ENCODE measurements around the gene FSD1.
A peak's percentile ranks its signal among the peaks of the same experiment; 100 is the strongest.

Gene FSD1

DNA sequence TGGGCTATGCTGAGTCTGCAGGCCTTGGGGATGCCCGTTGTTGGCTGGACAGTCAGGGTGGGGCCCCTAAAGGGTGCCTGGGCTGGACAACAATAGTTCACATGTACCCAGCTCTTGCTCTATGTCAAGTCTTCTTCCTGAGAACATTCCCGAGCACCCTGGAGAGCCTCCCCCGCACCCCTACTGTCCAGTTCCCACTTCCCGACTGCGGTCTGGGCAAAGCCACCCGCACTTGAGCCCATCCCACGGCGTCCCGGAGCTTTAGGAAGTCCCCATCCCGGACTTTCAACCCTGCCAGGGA lies 37.9 kb downstream of the FSD1 start:
- TF ChIP-seq ZNF70 (CRISPR knock-in tag; IDR thresholded peaks at IDR 0.05) (no peak), GLIS3 (CRISPR knock-in tag; IDR thresholded peaks at IDR 0.05) (no peak), TCF4 (CRISPR knock-in tag; IDR thresholded peaks at IDR 0.05; ENCODE audit: borderline replicate concordance) (no peak), RARB (CRISPR knock-in tag; IDR thresholded peaks at IDR 0.05) (no peak), ARNTL (CRISPR knock-in tag; IDR thresholded peaks at IDR 0.05; ENCODE audit: borderline replicate concordance, low read depth) (no peak), CSRNP3 (CRISPR knock-in tag; IDR thresholded peaks at IDR 0.05) (no peak), ZC3H10 (CRISPR knock-in tag; IDR thresholded peaks at IDR 0.05) (no peak), ESRRG (CRISPR knock-in tag; IDR thresholded peaks at IDR 0.05) (no peak), ZNF565 (CRISPR knock-in tag; conservative IDR thresholded peaks at IDR 0.05; ENCODE audit: low read depth) (no peak), ZFP3 (CRISPR knock-in tag; IDR thresholded peaks at IDR 0.05) (no peak), CSDC2 (CRISPR knock-in tag; IDR thresholded peaks at IDR 0.05) (no peak), ZFP30 (CRISPR knock-in tag; IDR thresholded peaks at IDR 0.05) (no peak), ISL1 (CRISPR knock-in tag; IDR thresholded peaks at IDR 0.05) (no peak), OSR1 (CRISPR knock-in tag; IDR thresholded peaks at IDR 0.05) (no peak), SNAI2 (CRISPR knock-in tag; IDR thresholded peaks at IDR 0.05) (no peak), CREB5 (CRISPR knock-in tag; IDR thresholded peaks at IDR 0.05; ENCODE audit: low read depth) (no peak), PPARA (CRISPR knock-in tag; IDR thresholded peaks at IDR 0.05; ENCODE audit: borderline replicate concordance) (no peak)
- TF ChIP-seq, protein P1, sequence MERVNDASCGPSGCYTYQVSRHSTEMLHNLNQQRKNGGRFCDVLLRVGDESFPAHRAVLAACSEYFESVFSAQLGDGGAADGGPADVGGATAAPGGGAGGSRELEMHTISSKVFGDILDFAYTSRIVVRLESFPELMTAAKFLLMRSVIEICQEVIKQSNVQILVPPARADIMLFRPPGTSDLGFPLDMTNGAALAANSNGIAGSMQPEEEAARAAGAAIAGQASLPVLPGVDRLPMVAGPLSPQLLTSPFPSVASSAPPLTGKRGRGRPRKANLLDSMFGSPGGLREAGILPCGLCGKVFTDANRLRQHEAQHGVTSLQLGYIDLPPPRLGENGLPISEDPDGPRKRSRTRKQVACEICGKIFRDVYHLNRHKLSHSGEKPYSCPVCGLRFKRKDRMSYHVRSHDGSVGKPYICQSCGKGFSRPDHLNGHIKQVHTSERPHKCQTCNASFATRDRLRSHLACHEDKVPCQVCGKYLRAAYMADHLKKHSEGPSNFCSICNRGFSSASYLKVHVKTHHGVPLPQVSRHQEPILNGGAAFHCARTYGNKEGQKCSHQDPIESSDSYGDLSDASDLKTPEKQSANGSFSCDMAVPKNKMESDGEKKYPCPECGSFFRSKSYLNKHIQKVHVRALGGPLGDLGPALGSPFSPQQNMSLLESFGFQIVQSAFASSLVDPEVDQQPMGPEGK (CRISPR knock-in tag; IDR thresholded peaks at IDR 0.05; ENCODE audit: borderline replicate concordance) = no peak
- TF ChIP-seq, protein P2, sequence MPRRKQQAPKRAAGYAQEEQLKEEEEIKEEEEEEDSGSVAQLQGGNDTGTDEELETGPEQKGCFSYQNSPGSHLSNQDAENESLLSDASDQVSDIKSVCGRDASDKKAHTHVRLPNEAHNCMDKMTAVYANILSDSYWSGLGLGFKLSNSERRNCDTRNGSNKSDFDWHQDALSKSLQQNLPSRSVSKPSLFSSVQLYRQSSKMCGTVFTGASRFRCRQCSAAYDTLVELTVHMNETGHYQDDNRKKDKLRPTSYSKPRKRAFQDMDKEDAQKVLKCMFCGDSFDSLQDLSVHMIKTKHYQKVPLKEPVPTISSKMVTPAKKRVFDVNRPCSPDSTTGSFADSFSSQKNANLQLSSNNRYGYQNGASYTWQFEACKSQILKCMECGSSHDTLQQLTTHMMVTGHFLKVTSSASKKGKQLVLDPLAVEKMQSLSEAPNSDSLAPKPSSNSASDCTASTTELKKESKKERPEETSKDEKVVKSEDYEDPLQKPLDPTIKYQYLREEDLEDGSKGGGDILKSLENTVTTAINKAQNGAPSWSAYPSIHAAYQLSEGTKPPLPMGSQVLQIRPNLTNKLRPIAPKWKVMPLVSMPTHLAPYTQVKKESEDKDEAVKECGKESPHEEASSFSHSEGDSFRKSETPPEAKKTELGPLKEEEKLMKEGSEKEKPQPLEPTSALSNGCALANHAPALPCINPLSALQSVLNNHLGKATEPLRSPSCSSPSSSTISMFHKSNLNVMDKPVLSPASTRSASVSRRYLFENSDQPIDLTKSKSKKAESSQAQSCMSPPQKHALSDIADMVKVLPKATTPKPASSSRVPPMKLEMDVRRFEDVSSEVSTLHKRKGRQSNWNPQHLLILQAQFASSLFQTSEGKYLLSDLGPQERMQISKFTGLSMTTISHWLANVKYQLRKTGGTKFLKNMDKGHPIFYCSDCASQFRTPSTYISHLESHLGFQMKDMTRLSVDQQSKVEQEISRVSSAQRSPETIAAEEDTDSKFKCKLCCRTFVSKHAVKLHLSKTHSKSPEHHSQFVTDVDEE (CRISPR knock-in tag; IDR thresholded peaks at IDR 0.05) = no peak
- peak; percentile 21 for ATAC-seq

DNA sequence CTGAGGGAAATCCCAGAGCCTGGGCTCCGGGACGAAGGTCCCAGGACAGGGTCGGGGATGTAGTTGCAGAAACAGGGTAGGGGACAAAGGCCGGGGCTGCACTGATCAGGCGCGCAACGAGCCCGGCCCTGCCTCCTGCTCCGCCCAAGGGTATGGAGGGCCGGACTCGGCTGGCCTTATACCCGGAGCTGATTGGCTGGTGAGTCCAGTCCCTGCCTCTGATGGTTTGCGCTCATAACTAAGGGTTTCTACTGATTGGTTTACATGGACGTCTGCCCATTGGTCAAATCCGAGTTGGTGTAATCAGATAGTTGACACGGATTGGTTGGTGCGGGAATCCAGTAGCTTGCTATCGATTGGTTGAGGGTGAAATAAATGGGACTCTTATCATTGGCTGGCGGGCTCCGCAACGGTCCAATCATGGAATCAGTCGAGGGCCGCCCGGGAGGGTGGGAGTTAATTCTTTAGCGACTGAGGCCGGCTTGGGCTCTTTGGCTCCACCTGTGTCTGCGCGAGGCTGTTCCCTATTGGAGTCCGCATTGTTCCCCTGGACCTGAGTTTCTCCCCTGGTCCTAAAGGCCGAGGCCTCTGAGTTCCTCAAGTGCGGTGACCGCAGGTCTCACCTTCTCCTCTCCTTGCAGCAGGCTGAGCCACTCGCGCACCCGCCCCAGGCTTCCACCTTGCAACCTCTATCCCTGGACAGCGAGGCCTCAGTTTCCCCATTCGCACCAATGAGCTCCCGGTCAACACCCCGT lies 38.4 kb downstream of the FSD1 start:
- peak; percentile 96 for ATAC-seq
- TF ChIP-seq BACH2 (CRISPR knock-in tag; IDR thresholded peaks at IDR 0.05; ENCODE audit: borderline replicate concordance) (peak; percentile 98), TCF4 (CRISPR knock-in tag; IDR thresholded peaks at IDR 0.05; ENCODE audit: borderline replicate concordance) (no peak), CSDC2 (CRISPR knock-in tag; IDR thresholded peaks at IDR 0.05) (peak; percentile 99), TOX (CRISPR knock-in tag; IDR thresholded peaks at IDR 0.05; ENCODE audit: borderline replicate concordance) (peak; percentile 86), OSR1 (CRISPR knock-in tag; IDR thresholded peaks at IDR 0.05) (peak; percentile 98), SNAI2 (CRISPR knock-in tag; IDR thresholded peaks at IDR 0.05) (peak; percentile 100), ISL1 (CRISPR knock-in tag; IDR thresholded peaks at IDR 0.05) (peak; percentile 70), ZNF70 (CRISPR knock-in tag; IDR thresholded peaks at IDR 0.05) (peak; percentile 93), CREB5 (CRISPR knock-in tag; IDR thresholded peaks at IDR 0.05; ENCODE audit: low read depth) (no peak), ZFP3 (CRISPR knock-in tag; IDR thresholded peaks at IDR 0.05) (peak; percentile 94)
- TF ChIP-seq, protein P2 (CRISPR knock-in tag; IDR thresholded peaks at IDR 0.05) = peak; percentile 100
- TF ChIP-seq, protein P3, sequence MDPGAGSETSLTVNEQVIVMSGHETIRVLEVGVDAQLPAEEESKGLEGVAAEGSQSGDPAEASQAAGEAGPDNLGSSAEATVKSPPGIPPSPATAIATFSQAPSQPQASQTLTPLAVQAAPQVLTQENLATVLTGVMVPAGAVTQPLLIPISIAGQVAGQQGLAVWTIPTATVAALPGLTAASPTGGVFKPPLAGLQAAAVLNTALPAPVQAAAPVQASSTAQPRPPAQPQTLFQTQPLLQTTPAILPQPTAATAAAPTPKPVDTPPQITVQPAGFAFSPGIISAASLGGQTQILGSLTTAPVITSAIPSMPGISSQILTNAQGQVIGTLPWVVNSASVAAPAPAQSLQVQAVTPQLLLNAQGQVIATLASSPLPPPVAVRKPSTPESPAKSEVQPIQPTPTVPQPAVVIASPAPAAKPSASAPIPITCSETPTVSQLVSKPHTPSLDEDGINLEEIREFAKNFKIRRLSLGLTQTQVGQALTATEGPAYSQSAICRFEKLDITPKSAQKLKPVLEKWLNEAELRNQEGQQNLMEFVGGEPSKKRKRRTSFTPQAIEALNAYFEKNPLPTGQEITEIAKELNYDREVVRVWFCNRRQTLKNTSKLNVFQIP (CRISPR knock-in tag; IDR thresholded peaks at IDR 0.05; ENCODE audit: borderline replicate concordance, low read depth) = peak; percentile 30; the same call in 1 of the 2 replicates
- TF ChIP-seq, protein P1 (CRISPR knock-in tag; IDR thresholded peaks at IDR 0.05; ENCODE audit: borderline replicate concordance) = no peak

All from SK-N-SH treated with all-trans-retinoic acid at 6 μM for 48 hours (cell line).